ENCODE measurements around the gene FBXO44.
"Not testable (repeated sequence)": the region's sequence is repeated elsewhere in the genome, so short reads cannot be mapped to it uniquely, and the experiment has no call there.

The FBXO44 gene

GRCh38 chr1:11641776-11642305 lies 12.8 kb upstream of the FBXO44 start:
- no peaks in the 10 kb centered on the region for H3K36me3 ChIP-seq (ENCODE audit: control insufficient read depth, insufficient read depth, low read length)
- H3K9me3 ChIP-seq (ENCODE audit: control insufficient read depth, insufficient read depth, low read length) = no peaks in the 10 kb centered on the region
- H3K27me3 ChIP-seq (ENCODE audit: control insufficient read depth, insufficient read depth, low read length) = no peaks in the 10 kb centered on the region
- H3K9ac ChIP-seq (ENCODE audit: low read depth, low read length) = no peak overlapping the region
- no peak overlapping the region for H3K4me3 ChIP-seq (ENCODE audit: low read depth, low read length)
- no peaks in the 10 kb centered on the region for H3K4me1 ChIP-seq (ENCODE audit: control insufficient read depth, insufficient read depth, low read length)

DNA sequence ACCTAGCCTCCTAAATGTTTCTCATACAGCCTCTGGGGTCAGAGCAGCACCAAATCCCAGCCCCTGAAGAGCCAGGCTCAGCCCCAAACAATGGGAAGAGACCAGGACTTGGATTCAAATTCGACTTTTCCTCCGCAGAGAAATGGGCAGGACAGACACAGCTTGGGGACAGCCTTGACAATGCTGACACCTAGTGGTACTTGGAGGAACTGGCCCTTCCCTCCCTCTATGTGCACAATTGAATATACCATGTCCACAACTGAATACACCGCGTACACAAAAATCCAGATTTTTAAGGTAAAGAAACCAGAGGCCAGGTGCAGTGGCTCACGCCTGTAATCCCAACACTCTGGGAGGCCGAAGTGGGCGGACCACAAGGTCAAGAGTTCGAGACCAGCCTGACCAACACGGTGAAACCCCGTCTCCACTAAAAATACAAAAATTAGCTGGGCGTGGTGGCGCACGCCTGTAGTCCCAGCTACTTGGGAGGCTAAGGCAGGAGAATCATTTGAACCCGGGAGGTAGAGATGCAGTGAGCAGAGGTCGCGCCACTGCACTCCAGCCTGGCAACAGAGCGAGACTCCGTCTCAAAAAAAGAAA lies 12.2 kb upstream of the FBXO44 start:
- not testable (repeated sequence) for H3K4me1 ChIP-seq (ENCODE audit: control insufficient read depth, insufficient read depth, low read length); H3K4me3 ChIP-seq (ENCODE audit: low read depth, low read length); H3K27me3 ChIP-seq (ENCODE audit: control insufficient read depth, insufficient read depth, low read length); H3K9ac ChIP-seq (ENCODE audit: low read depth, low read length); H3K36me3 ChIP-seq (ENCODE audit: control insufficient read depth, insufficient read depth, low read length); H3K9me3 ChIP-seq (ENCODE audit: control insufficient read depth, insufficient read depth, low read length)

GRCh38 chr1:11643782-11644181 lies 10.9 kb upstream of the FBXO44 start:
- no peaks in the 10 kb centered on the region for H3K27me3 ChIP-seq (ENCODE audit: control insufficient read depth, insufficient read depth, low read length)
- peaks cover 9% of the 10 kb centered on the region for H3K36me3 ChIP-seq (ENCODE audit: control insufficient read depth, insufficient read depth, low read length)
- no peaks in the 10 kb centered on the region for H3K4me1 ChIP-seq (ENCODE audit: control insufficient read depth, insufficient read depth, low read length)
- H3K4me3 ChIP-seq (ENCODE audit: low read depth, low read length) = no peak overlapping the region
- H3K9me3 ChIP-seq (ENCODE audit: control insufficient read depth, insufficient read depth, low read length) = no peaks in the 10 kb centered on the region
- no peak overlapping the region for H3K9ac ChIP-seq (ENCODE audit: low read depth, low read length)

DNA sequence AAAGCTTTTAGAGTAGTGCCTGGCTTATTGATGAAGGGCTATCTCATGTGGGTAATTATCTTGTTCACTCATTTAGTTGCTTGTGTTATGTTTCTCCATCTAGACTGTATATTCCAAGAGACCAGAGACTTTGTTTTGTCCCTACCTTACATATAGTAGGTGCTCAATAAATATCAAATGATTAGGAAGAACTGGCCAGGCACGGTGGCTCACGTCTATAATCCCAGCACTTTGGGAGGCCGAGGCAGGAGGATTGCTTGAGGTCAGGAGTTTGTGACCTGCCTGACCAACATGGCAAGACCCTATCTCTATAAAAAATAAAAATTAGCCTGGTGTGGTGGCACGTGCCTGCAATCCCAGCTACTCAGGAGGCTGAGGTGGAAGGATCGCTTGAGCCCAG lies 9.4 kb upstream of the FBXO44 start:
- Histone ChIP-seq H3K9ac (ENCODE audit: low read depth, low read length) (no peak overlapping the region), H3K4me1 (ENCODE audit: control insufficient read depth, insufficient read depth, low read length) (peaks cover 9% of the 10 kb centered on the region), H3K27me3 (ENCODE audit: control insufficient read depth, insufficient read depth, low read length) (peaks cover 4% of the 10 kb centered on the region), H3K36me3 (ENCODE audit: control insufficient read depth, insufficient read depth, low read length) (peaks cover 9% of the 10 kb centered on the region), H3K9me3 (ENCODE audit: control insufficient read depth, insufficient read depth, low read length) (no peaks in the 10 kb centered on the region), H3K4me3 (ENCODE audit: low read depth, low read length) (no peak overlapping the region)

DNA sequence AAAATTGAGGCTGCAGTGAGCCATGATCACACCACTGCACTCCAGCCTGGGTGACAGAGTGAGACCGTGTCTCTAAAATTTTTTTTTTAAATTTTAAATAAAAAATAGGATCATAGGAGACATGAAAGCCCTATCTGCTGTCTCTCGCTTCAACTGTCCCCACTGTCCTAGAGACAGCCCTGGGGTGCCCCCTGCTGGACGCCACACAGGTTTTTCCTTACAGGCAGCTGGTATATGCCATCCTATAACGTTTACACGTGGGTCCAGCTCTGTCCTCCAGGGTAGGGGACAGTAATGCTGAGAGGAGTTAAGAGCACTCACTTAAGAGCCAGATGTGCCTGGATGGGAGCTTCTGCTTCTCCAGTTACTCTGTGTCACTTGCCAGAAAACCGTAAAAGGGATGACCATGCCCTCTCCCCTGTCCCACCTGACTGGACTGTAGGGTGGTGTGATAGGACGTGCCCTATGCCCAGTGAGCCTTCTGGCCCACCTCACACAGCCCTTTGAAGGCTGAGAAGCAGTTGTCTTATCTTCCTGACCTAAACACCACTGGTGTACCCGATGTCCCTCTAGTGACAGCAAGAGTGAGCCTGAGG lies 8.9 kb upstream of the FBXO44 start:
- Histone ChIP-seq H3K9me3 (ENCODE audit: control insufficient read depth, insufficient read depth, low read length) (no peaks in the 10 kb centered on the region), H3K36me3 (ENCODE audit: control insufficient read depth, insufficient read depth, low read length) (peaks cover 9% of the 10 kb centered on the region), H3K4me1 (ENCODE audit: control insufficient read depth, insufficient read depth, low read length) (peaks cover 11% of the 10 kb centered on the region), H3K4me3 (ENCODE audit: low read depth, low read length) (no peak overlapping the region), H3K9ac (ENCODE audit: low read depth, low read length) (no peak overlapping the region), H3K27me3 (ENCODE audit: control insufficient read depth, insufficient read depth, low read length) (peaks cover 4% of the 10 kb centered on the region)

DNA sequence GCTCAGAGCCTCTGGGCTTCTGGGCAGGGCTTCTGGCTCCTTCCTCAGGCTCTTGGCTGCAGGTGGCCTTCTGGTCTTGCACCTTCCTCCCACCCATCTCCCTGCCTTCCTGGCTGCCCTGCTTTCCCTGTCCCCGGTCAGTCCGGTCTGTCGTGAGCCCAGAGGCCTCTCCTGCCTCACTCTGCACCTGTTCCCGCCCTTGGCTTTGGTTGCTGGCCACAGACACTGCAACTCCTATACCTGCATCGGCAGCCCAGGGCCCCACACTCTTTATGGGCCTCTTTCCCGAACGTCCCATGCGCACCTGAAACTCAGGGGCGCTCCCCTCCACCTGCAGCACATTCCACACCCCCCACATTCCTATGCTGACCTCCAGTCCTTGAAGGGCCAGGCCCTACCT lies 8.4 kb upstream of the FBXO44 start:
- H3K27me3 ChIP-seq (ENCODE audit: control insufficient read depth, insufficient read depth, low read length) = peaks cover 9% of the 10 kb centered on the region
- peaks cover 13% of the 10 kb centered on the region for H3K4me1 ChIP-seq (ENCODE audit: control insufficient read depth, insufficient read depth, low read length)
- no peak overlapping the region for H3K9ac ChIP-seq (ENCODE audit: low read depth, low read length)
- H3K36me3 ChIP-seq (ENCODE audit: control insufficient read depth, insufficient read depth, low read length) = peaks cover 9% of the 10 kb centered on the region
- no peak overlapping the region for H3K4me3 ChIP-seq (ENCODE audit: low read depth, low read length)
- H3K9me3 ChIP-seq (ENCODE audit: control insufficient read depth, insufficient read depth, low read length) = no peaks in the 10 kb centered on the region

DNA sequence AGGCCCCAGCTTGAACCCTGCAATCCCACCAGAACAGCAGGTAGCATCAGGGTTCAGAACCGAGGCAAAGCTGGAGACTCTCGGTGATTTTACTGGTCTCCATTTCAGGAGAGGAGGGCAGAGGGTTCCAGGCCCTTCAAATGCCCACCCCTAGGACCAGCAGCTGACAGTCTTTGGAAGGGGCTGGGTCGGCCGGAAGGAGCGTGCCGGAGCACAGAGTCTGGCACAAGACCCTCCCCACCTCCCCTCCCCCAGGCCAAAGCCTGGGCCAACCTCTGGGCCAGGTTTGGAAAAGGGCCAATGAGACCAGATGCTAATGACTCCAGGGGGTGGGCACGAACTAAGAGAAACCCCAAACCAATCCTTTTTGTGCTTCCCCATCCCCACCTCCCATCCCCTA lies 7.3 kb upstream of the FBXO44 start:
- Histone ChIP-seq H3K36me3 (ENCODE audit: control insufficient read depth, insufficient read depth, low read length) (peaks cover 9% of the 10 kb centered on the region), H3K9ac (ENCODE audit: low read depth, low read length) (no peak overlapping the region), H3K27me3 (ENCODE audit: control insufficient read depth, insufficient read depth, low read length) (peaks cover 9% of the 10 kb centered on the region), H3K4me3 (ENCODE audit: low read depth, low read length) (no peak overlapping the region), H3K4me1 (ENCODE audit: control insufficient read depth, insufficient read depth, low read length) (peaks cover 13% of the 10 kb centered on the region), H3K9me3 (ENCODE audit: control insufficient read depth, insufficient read depth, low read length) (no peaks in the 10 kb centered on the region)

DNA sequence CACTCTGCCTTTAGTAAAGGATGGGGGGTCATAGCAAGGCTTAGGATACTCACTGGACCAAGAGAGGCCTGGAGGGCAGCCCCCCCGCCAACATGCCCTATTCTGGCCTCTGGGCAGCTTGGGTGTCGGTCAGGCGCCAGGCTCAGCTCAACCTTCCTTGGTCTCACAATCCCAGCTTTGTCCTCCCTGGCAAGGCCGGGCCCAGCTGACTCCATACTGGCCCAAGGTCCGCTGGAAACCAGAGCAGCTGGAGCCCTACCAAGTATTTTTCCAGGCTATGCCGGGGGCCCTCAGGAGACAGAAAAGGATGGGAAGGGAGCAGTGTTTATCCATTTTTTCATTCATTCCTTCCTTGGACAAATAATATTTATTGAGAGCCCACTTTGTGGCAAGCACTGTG lies 6.6 kb upstream of the FBXO44 start:
- H3K36me3 ChIP-seq (ENCODE audit: control insufficient read depth, insufficient read depth, low read length) = peaks cover 9% of the 10 kb centered on the region
- no peak overlapping the region for H3K9ac ChIP-seq (ENCODE audit: low read depth, low read length)
- peaks cover 9% of the 10 kb centered on the region for H3K27me3 ChIP-seq (ENCODE audit: control insufficient read depth, insufficient read depth, low read length)
- H3K9me3 ChIP-seq (ENCODE audit: control insufficient read depth, insufficient read depth, low read length) = no peaks in the 10 kb centered on the region
- peaks cover 17% of the 10 kb centered on the region for H3K4me1 ChIP-seq (ENCODE audit: control insufficient read depth, insufficient read depth, low read length)
- H3K4me3 ChIP-seq (ENCODE audit: low read depth, low read length) = peak overlapping the region; percentile 26

DNA sequence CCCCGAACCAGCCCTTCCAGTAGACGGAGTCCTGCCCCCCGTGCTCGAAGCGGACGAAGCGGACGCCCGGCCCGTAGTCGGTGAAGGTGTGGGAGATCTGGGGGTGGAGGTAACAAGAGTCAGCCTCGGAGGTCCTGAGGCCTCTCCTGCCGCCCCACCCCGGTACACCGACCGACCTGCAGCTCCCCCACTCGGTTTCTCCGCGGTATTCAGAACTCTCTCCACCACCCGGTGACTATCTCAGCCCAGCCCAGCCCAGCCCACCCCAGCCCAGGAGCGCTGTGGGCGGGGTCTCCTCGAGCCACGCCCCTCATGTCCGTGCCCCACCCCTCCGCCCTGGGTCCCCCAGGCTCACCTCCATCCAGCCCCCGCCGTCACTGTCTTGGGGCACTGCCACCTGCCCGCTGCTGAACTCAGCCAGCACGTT lies 5.9 kb upstream of the FBXO44 start:
- Histone ChIP-seq H3K9ac (ENCODE audit: low read depth, low read length) (peak overlapping the region; percentile 24), H3K4me3 (ENCODE audit: low read depth, low read length) (peak overlapping the region; percentile 26), H3K4me1 (ENCODE audit: control insufficient read depth, insufficient read depth, low read length) (peaks cover 17% of the 10 kb centered on the region), H3K27me3 (ENCODE audit: control insufficient read depth, insufficient read depth, low read length) (peaks cover 9% of the 10 kb centered on the region), H3K9me3 (ENCODE audit: control insufficient read depth, insufficient read depth, low read length) (no peaks in the 10 kb centered on the region), H3K36me3 (ENCODE audit: control insufficient read depth, insufficient read depth, low read length) (peaks cover 9% of the 10 kb centered on the region)

DNA sequence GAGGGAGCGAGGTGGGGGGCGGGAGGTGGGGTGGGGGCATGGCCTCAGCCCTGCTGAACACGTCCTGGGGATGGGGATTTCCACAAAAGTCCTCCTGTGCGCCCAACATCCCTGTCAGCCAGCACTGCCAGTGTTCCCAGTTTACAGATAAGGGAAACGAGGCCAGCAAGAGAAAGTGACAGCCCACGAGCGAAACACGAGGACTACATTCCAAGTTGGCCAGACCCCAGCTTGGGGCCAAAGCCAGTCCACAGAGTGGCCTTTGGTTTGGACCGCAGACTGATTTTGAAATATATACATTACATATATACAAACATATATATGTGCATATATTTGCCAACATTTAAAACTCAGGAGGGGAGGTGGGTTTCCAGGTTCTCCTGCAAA lies 5.4 kb upstream of the FBXO44 start:
- Histone ChIP-seq H3K4me3 (ENCODE audit: low read depth, low read length) (no peak overlapping the region), H3K4me1 (ENCODE audit: control insufficient read depth, insufficient read depth, low read length) (peaks cover 17% of the 10 kb centered on the region), H3K36me3 (ENCODE audit: control insufficient read depth, insufficient read depth, low read length) (peaks cover 9% of the 10 kb centered on the region), H3K9ac (ENCODE audit: low read depth, low read length) (no peak overlapping the region), H3K27me3 (ENCODE audit: control insufficient read depth, insufficient read depth, low read length) (peaks cover 9% of the 10 kb centered on the region), H3K9me3 (ENCODE audit: control insufficient read depth, insufficient read depth, low read length) (no peaks in the 10 kb centered on the region)

DNA sequence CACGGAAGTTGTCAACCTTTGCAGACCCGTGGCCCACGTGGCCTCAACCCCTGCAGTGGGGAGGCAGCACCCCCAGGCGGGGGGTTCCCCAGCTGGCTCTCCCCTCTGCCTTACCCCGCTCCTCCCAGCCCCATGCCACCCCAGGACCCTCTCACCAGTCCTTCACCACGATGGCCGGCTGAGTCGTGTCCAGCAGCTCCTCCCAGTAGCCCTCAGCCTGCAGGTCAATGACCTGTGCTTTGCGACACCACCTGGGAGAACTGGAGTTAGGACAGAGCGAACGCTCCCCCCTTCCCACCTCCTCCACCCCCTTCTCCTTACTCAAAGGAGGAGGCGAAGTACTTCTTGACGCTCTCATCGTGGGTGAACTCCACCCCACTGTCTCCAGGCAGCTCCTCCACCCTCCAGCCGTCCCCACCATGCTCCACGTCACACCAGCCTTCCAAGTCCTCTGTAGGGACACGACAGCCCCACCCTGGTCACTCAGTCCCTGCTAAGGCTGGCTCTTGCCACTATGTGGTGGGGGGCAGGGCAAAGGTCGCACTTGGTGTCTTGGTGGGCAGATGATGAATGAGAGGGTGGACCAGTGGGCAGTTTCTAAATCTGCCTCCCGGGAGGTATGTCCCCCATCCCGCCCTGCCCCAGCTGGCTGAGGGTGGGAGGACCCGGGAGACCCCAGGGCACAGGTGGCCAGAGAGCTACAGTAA lies 4.9 kb upstream of the FBXO44 start:
- peaks cover 9% of the 10 kb centered on the region for H3K27me3 ChIP-seq (ENCODE audit: control insufficient read depth, insufficient read depth, low read length)
- peaks cover 17% of the 10 kb centered on the region for H3K4me1 ChIP-seq (ENCODE audit: control insufficient read depth, insufficient read depth, low read length)
- peak overlapping the region; percentile 32 for H3K4me3 ChIP-seq (ENCODE audit: low read depth, low read length)
- H3K36me3 ChIP-seq (ENCODE audit: control insufficient read depth, insufficient read depth, low read length) = peaks cover 9% of the 10 kb centered on the region
- H3K9me3 ChIP-seq (ENCODE audit: control insufficient read depth, insufficient read depth, low read length) = no peaks in the 10 kb centered on the region
- H3K9ac ChIP-seq (ENCODE audit: low read depth, low read length) = no peak overlapping the region
